K562 (cell line): ENCODE measurements around the gene CHSY3.

Experiments
- CTCF ChIP-seq, 3 experiments: IDR thresholded peaks in 2 of 3; conservative IDR thresholded peaks in 1 of 3; 2 replicates each; pipeline ENCODE4 v1.5.1; 2011 to 2012; ENCODE audit warnings: low read length in 3 of 3, mild to moderate bottlenecking in 3 of 3, control low read depth in 2 of 3, improper control_type of control experiment in 1 of 3, inconsistent platforms in 1 of 3, low read depth in 1 of 3, mixed read lengths in 1 of 3, moderate library complexity in 1 of 3; ENCODE audit not compliant: insufficient read depth in 2 of 3
- EP300 ChIP-seq: IDR thresholded peaks from 2 replicates; pipeline ENCODE4 v1.6.1; 2012; ENCODE audit warnings: low read length, improper control_type of control experiment
- MTA1 ChIP-seq: fragments of 450-650 bp; IDR thresholded peaks from 2 replicates; pipeline ENCODE4 v1.6.1; 2017; ENCODE audit warnings: borderline replicate concordance
- NELFE ChIP-seq: IDR thresholded peaks from 2 replicates; pipeline ENCODE4 v1.6.1; 2011; ENCODE audit warnings: mild to moderate bottlenecking; ENCODE audit not compliant: insufficient read depth, insufficient read length
- NR2C2 ChIP-seq, 2 experiments: fragments of 200-800 bp in 1 of 2; sonication (Bioruptor generic) in 1 of 2; sonication (generic) in 1 of 2; formaldehyde crosslinking in 1 of 2; IDR thresholded peaks; 2 replicates each; pipeline versions ENCODE4 v1.6.1 to v1.8.0; 2016 to 2022; ENCODE audit warnings: mild to moderate bottlenecking in 1 of 2, missing compliant biosample characterization in 1 of 2, missing genetic modification characterization in 1 of 2, missing genetic modification reagents in 1 of 2
- POLR2AphosphoS5 ChIP-seq: IDR thresholded peaks from 2 replicates; pipeline ENCODE4 v1.6.1; 2011; ENCODE audit warnings: mild to moderate bottlenecking, low read depth, low read length, moderate library complexity; ENCODE audit not compliant: control insufficient read depth, insufficient read depth
- PRDM10 ChIP-seq: fragments of 450-650 bp; IDR thresholded peaks from 2 replicates; pipeline ENCODE4 v1.6.1; 2018; ENCODE audit not compliant: partially characterized antibody
- PTBP1 ChIP-seq: fragments of 200-400 bp; formaldehyde crosslinking; IDR thresholded peaks from 2 replicates; pipeline ENCODE4 v1.6.1; 2017; ENCODE audit warnings: low read depth, low read length
- RNF219 ChIP-seq: fragments of 250-450 bp; sonication (Bioruptor Pico); IDR thresholded peaks from 2 replicates; pipeline ENCODE4 v1.5.0; 2022; ENCODE audit warnings: mild to moderate bottlenecking
- SPI1 ChIP-seq: IDR thresholded peaks from 2 replicates; pipeline ENCODE4 v1.6.1; 2011; ENCODE audit warnings: low read depth, low read length, control low read depth, borderline replicate concordance
- TCF7 ChIP-seq: sonication (generic); IDR thresholded peaks from 2 replicates; pipeline ENCODE4 v1.6.1; 2016; ENCODE audit warnings: antibody characterized with exemption, borderline replicate concordance
- ZBTB17 ChIP-seq: fragments of 450-650 bp; formaldehyde crosslinking; IDR thresholded peaks from 2 replicates; pipeline ENCODE4 v1.4.0; 2020; ENCODE audit warnings: mild to moderate bottlenecking
- ZNF253 ChIP-seq: fragments of 250-450 bp; sonication (Bioruptor Pico); conservative IDR thresholded peaks from 2 replicates; pipeline ENCODE4 v1.6.1; 2021; ENCODE audit warnings: mild to moderate bottlenecking
- ZNF398 ChIP-seq: fragments of 250-450 bp; sonication (Bioruptor Pico); IDR thresholded peaks from 2 replicates; pipeline ENCODE4 v1.8.0; 2021; ENCODE audit warnings: moderate library complexity, mild to moderate bottlenecking, inconsistent platforms

- TF ChIP-seq RNF219 (CRISPR knock-in tag) (no peak), SPI1 (no peak), ZNF398 (CRISPR knock-in tag) (no peak), ZNF253 (CRISPR knock-in tag) (no peak), NELFE (no peak), PRDM10 (no peak), MTA1 (no peak), PTBP1 (no peak), TCF7 (no peak), NR2C2 (CRISPR knock-in tag; IDR thresholded peaks at IDR 0.05) (no peak), NR2C2 (tag; IDR thresholded peaks at IDR 0.05) (no peak), CTCF (IDR thresholded peaks at IDR 0.05 in 2 of 3, conservative IDR thresholded peaks at IDR 0.05 in 1 of 3; ENCODE audit: insufficient read depth in 2 of 3, low read depth in 1 of 3, low read length in 3 of 3) (no peak), EP300 (no peak), POLR2AphosphoS5 (no peak), ZBTB17 (no peak)
These were observed 318.3 kb downstream of the CHSY3 start for GRCh38 chr5:130222573-130222972.
